H9 (cell line): ENCODE data around the gene WNT9A. TPM values are rescaled to one million over a fixed set of nuclear protein-coding genes. Genes with fewer than 3 reads are reported as not detected.

Source experiments
- DNase-seq: peaks from one replicate; pipeline ENCODE4 v3.0.0-alpha.2; 2017
- H2AFZ ChIP-seq: one replicate; pipeline ENCODE4 v1.6.1; 2013; ENCODE audit warnings: mild to moderate bottlenecking, low read length, control low read depth, moderate library complexity
- H2AK5ac ChIP-seq: 2 replicates; pipeline ENCODE4 v1.6.1; 2013; ENCODE audit warnings: low read length, control low read depth, mixed read lengths; ENCODE audit not compliant: insufficient read length
- H2BK120ac ChIP-seq: one replicate; pipeline ENCODE4 v1.6.1; 2013; ENCODE audit warnings: low read depth, mild to moderate bottlenecking, low read length, control low read depth, inconsistent platforms; ENCODE audit not compliant: poor library complexity, severe bottlenecking
- H2BK12ac ChIP-seq: 2 replicates; pipeline ENCODE4 v1.6.1; 2013; ENCODE audit warnings: low read length, control low read depth, mixed read lengths, low read depth; ENCODE audit not compliant: insufficient read length
- H2BK15ac ChIP-seq: 2 replicates; pipeline ENCODE4 v1.6.1; 2013; ENCODE audit warnings: low read depth, low read length, control low read depth
- H2BK20ac ChIP-seq: one replicate; pipeline ENCODE4 v1.6.1; 2013; ENCODE audit warnings: low read depth, mild to moderate bottlenecking, low read length, control low read depth, inconsistent platforms; ENCODE audit not compliant: poor library complexity, severe bottlenecking
- H2BK5ac ChIP-seq: 2 replicates; pipeline ENCODE4 v1.6.1; 2013; ENCODE audit warnings: low read length, control low read depth, mixed read lengths; ENCODE audit not compliant: insufficient read length
- H3K14ac ChIP-seq: 2 replicates; pipeline ENCODE4 v1.6.1; 2013; ENCODE audit warnings: low read length, control low read depth; ENCODE audit not compliant: insufficient read depth
- H3K18ac ChIP-seq: 2 replicates; pipeline ENCODE4 v1.6.1; 2013; ENCODE audit warnings: low read depth, mild to moderate bottlenecking, mixed read lengths, low read length, control low read depth; ENCODE audit not compliant: insufficient read length
- H3K23ac ChIP-seq: 2 replicates; pipeline ENCODE4 v1.6.1; 2013; ENCODE audit warnings: low read length, control low read depth, mixed read lengths, low read depth; ENCODE audit not compliant: insufficient read length
- H3K23me2 ChIP-seq: 2 replicates; pipeline ENCODE4 v1.6.1; 2013; ENCODE audit warnings: low read depth, mild to moderate bottlenecking, mixed read lengths, low read length, control low read depth; ENCODE audit not compliant: insufficient read length, poor library complexity, severe bottlenecking
- H3K27ac ChIP-seq: 2 replicates; pipeline ENCODE4 v1.5.1; 2013; ENCODE audit warnings: low read length, control low read depth, mixed read lengths, low read depth; ENCODE audit not compliant: insufficient read length
- H3K27me3 ChIP-seq: 2 replicates; pipeline ENCODE4 v1.6.1; 2013; ENCODE audit warnings: low read length, control low read depth, inconsistent platforms; ENCODE audit not compliant: insufficient read depth
- H3K4ac ChIP-seq: 2 replicates; pipeline ENCODE4 v1.6.1; 2013; ENCODE audit warnings: low read depth, mild to moderate bottlenecking, control low read depth, inconsistent platforms, low read length, moderate library complexity
- H3K4me1 ChIP-seq: 2 replicates; pipeline ENCODE4 v1.6.1; 2013; ENCODE audit warnings: low read length, control low read depth, inconsistent platforms; ENCODE audit not compliant: insufficient read depth
- H3K4me2 ChIP-seq: 2 replicates; pipeline ENCODE4 v1.6.1; 2013; ENCODE audit warnings: low read length, control low read depth, mixed read lengths; ENCODE audit not compliant: insufficient read length, insufficient read depth
- H3K56ac ChIP-seq: 2 replicates; pipeline ENCODE4 v1.6.1; 2013; ENCODE audit warnings: low read depth, mild to moderate bottlenecking, mixed read lengths, low read length, control low read depth; ENCODE audit not compliant: insufficient read length
- H3K79me1 ChIP-seq: 2 replicates; pipeline ENCODE4 v1.6.1; 2013; ENCODE audit warnings: low read depth, mild to moderate bottlenecking, moderate library complexity, low read length, control low read depth, inconsistent platforms; ENCODE audit not compliant: insufficient read depth, poor library complexity, severe bottlenecking
- H3K79me2 ChIP-seq: 2 replicates; pipeline ENCODE4 v1.6.1; 2013; ENCODE audit warnings: low read length, control low read depth, inconsistent platforms; ENCODE audit not compliant: insufficient read depth
- H3K9ac ChIP-seq: 2 replicates; pipeline ENCODE4 v1.6.1; 2013; ENCODE audit warnings: low read length, control low read depth, mixed read lengths; ENCODE audit not compliant: insufficient read length; ENCODE audit errors: extremely low read depth
- H3K9me3 ChIP-seq: one replicate; pipeline ENCODE4 v1.6.1; 2013; ENCODE audit warnings: low read depth, low read length, inconsistent platforms; ENCODE audit not compliant: control insufficient read depth
- H3T11ph ChIP-seq: one replicate; pipeline ENCODE4 v1.6.1; 2013; ENCODE audit warnings: mild to moderate bottlenecking, low read length, control low read depth, inconsistent platforms
- H4K20me1 ChIP-seq: one replicate; pipeline ENCODE4 v1.6.1; 2013; ENCODE audit not compliant: control insufficient read depth, insufficient read length, insufficient read depth
- H4K5ac ChIP-seq: 2 replicates; pipeline ENCODE4 v1.6.1; 2013; ENCODE audit warnings: low read depth, mild to moderate bottlenecking, mixed read lengths, low read length, control low read depth; ENCODE audit not compliant: insufficient read length
- H4K8ac ChIP-seq: replicated peaks from 2 replicates; pipeline ENCODE4 v1.6.1; 2013; ENCODE audit warnings: low read length, control low read depth, mixed read lengths, low read depth; ENCODE audit not compliant: insufficient read length
- H4K91ac ChIP-seq: 2 replicates; pipeline ENCODE4 v1.6.1; 2013; ENCODE audit warnings: low read depth, mild to moderate bottlenecking, moderate library complexity, mixed read lengths, low read length, control low read depth; ENCODE audit not compliant: insufficient read length
- H3K27ac Mint-ChIP-seq, 3 experiments: 2 replicates in 2 of 3; 3 replicates in 1 of 3; pipeline ENCODE4 v1.8.0; 2020 to 2021; ENCODE audit warnings: mixed read lengths in 3 of 3, mild to moderate bottlenecking in 1 of 3, moderate library complexity in 1 of 3
- H3K27me3 Mint-ChIP-seq: 2 replicates; pipeline ENCODE4 v1.8.0; 2021; ENCODE audit warnings: low read depth, mild to moderate bottlenecking, moderate library complexity, mixed read lengths
- H3K36me3 Mint-ChIP-seq, 3 experiments: 2 replicates in 2 of 3; 3 replicates in 1 of 3; pipeline ENCODE4 v1.8.0; 2020 to 2021; ENCODE audit warnings: low read depth in 3 of 3, mixed read lengths in 3 of 3; ENCODE audit not compliant: insufficient read depth in 1 of 3
- H3K4me1 Mint-ChIP-seq, 2 experiments: 2 replicates each; pipeline ENCODE4 v1.8.0; 2020; ENCODE audit warnings: mixed read lengths in 2 of 2
- H3K4me3 Mint-ChIP-seq, 2 experiments: 2 replicates in 1 of 2; 3 replicates in 1 of 2; pipeline ENCODE4 v1.8.0; 2020 to 2021; ENCODE audit warnings: mild to moderate bottlenecking in 2 of 2, mixed read lengths in 2 of 2, moderate library complexity in 1 of 2
- H3K9me3 Mint-ChIP-seq, 2 experiments: 2 replicates in 1 of 2; 3 replicates in 1 of 2; pipeline ENCODE4 v1.8.0; 2020; ENCODE audit warnings: mild to moderate bottlenecking in 2 of 2, mixed read lengths in 2 of 2, moderate library complexity in 1 of 2
- WGBS: extraction: QIAGEN DNeasy Blood & Tissue Kit; methylation state at CpG from one replicate; pipeline ENCODE4 v1.1.7; 2013; ENCODE audit warnings: missing lambda C conversion rate, low lambda C conversion rate, mixed read lengths; ENCODE audit not compliant: insufficient read length; ENCODE audit errors: extremely low coverage; 5-methylcytosine and 5-hydroxymethylcytosine counted together
- total RNA-seq: library from RNA; stranded (reverse); gene quantifications from 2 replicates; pipeline ENCODE4 v1.2.1, GENCODE V29; 2021
- TF ChIP-seq, protein P1 (sequence below): fragments of 200-600 bp; sonication (generic); conservative IDR thresholded peaks from 3 replicates; pipeline ENCODE4 v1.8.0; 2021; ENCODE audit warnings: antibody characterized with exemption, mild to moderate bottlenecking

WNT9A gene
- total RNA-seq, 1 experiment from 2014 or later = 0.77 TPM

DNA sequence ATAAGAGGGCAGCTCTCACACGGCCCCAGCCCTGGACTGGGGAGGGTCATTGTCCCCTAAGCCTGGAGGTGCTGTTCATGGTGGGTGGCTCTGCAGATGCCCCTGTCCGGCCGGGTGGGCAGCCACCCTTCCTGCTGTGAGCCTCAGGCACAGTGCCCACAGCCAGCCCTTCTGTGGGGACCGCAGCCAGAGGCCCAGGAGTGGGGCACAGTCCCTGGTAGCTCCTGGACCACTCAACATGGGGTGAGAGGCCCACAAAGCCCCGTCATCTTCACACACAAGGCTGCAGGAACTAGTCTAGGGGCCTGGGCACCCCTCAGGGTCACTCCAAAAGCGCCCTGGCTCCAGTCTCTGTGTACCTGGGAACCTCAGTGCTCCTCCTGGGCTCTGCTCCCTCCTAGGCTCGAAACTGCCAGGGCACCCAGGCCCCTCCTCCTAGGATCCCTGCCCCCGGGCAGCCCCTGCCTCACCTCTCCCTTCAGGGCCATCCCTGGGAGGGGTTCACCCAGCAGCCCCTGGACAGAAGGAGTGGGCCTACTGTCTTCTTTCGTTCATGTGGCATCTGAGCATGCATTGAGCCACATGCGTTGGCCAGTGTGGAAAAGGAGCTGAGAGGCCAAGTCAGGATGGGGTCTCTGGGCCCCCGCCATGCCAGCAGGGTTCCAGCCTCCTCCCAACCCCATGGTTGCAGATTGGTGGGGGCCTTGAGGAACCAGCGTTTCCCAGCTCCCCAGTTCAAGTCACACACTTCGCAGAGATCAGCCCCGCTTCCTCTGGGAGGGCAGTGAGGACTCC lies 43.0 kb downstream of the WNT9A start:
- Histone ChIP-seq H3K4me1 (peaks cover 3% of the 10 kb centered on the region; the same call in 1 of the 2 replicates), H3K4me2 (no peak overlapping the region), H3K79me1 (no peaks in the 10 kb centered on the region), H2BK15ac (no peak overlapping the region), H3K14ac (no peak overlapping the region; the same call in 1 of the 2 replicates), H2BK120ac (no peak overlapping the region), H3K56ac (no peak overlapping the region), H3K27me3 (no peaks in the 10 kb centered on the region), H3K9ac (no peak overlapping the region), H3K23me2 (no peaks in the 10 kb centered on the region), H4K5ac (no peak overlapping the region), H3K4ac (no peak overlapping the region), H3K9me3 (no peaks in the 10 kb centered on the region), H4K20me1 (no peaks in the 10 kb centered on the region), H2AK5ac (no peak overlapping the region), H4K91ac (no peak overlapping the region), H3T11ph (no peak overlapping the region), H2AFZ (no peak overlapping the region), H3K79me2 (no peaks in the 10 kb centered on the region), H3K18ac (no peak overlapping the region), H2BK5ac (no peak overlapping the region), H2BK12ac (no peak overlapping the region), H2BK20ac (no peak overlapping the region), H4K8ac (no peak overlapping the region), H3K23ac (no peak overlapping the region), H3K27ac (no peak overlapping the region)
- Mint-ChIP-seq H3K27me3 (no peaks in the 10 kb centered on the region), H3K27ac (no peak overlapping the region; a peak in 1 of 7 replicates), H3K4me1 (peaks cover 8 to 23% of the 10 kb centered on the region in 2 experiments), H3K36me3 (no peaks in the 10 kb centered on the region; a peak in 1 of 7 replicates), H3K4me3 (no peak overlapping the region), H3K9me3 (no peaks in the 10 kb centered on the region)
- TF ChIP-seq, protein P1, sequence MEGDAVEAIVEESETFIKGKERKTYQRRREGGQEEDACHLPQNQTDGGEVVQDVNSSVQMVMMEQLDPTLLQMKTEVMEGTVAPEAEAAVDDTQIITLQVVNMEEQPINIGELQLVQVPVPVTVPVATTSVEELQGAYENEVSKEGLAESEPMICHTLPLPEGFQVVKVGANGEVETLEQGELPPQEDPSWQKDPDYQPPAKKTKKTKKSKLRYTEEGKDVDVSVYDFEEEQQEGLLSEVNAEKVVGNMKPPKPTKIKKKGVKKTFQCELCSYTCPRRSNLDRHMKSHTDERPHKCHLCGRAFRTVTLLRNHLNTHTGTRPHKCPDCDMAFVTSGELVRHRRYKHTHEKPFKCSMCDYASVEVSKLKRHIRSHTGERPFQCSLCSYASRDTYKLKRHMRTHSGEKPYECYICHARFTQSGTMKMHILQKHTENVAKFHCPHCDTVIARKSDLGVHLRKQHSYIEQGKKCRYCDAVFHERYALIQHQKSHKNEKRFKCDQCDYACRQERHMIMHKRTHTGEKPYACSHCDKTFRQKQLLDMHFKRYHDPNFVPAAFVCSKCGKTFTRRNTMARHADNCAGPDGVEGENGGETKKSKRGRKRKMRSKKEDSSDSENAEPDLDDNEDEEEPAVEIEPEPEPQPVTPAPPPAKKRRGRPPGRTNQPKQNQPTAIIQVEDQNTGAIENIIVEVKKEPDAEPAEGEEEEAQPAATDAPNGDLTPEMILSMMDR = no peak
- DNase-seq = no peak
- WGBS = no CpG with 5 or more reads among the region's 14 CpGs
